Hematopoietic multipotent progenitor cell treated with erythropoietin and hydrocortisone succinate and interleukin-3 and kit ligand, for 6 days (in vitro differentiated cells): Measurements from ENCODE around the gene KIF4A.
A peak's percentile ranks its signal among the peaks of the same experiment; 100 is the strongest.
"Not testable (repeated sequence)": the region's sequence is repeated elsewhere in the genome, so short reads cannot be mapped to it uniquely, and the experiment has no call there.

Experiments
- DNase-seq: peaks from one replicate; pipeline ENCODE4 v3.0.0-alpha.2; 2015

Gene KIF4A

DNA sequence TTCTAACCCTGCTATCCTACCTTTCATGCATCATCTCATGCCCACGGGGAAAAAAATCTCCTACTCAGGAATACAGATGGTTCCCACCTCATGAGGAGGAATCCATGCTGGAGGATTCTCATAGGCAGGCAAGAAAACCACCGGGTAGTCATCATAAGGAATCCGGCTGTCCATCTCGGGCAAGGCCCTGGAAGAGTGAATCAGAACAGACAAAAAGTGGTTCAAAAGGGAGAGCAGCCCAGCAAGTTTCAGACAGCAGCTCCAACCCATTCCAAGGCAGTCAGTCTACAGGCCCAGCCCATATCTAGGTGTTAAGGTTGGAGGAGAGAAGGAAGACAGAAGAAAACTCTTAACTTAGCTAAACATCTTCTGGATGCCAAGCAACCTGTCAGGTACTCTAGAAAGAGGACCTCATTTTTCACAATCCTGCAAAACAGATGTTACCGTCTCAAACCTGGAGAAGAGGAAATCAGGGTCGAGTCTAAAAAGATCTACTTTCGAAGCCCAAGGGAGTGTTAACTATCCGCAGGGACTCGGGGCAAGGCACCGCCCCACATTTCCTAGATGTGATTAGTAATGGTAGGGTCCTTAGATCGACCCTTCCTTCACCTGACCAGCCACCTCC lies 624 bp upstream of the KIF4A start:
- no peak for DNase-seq

DNA sequence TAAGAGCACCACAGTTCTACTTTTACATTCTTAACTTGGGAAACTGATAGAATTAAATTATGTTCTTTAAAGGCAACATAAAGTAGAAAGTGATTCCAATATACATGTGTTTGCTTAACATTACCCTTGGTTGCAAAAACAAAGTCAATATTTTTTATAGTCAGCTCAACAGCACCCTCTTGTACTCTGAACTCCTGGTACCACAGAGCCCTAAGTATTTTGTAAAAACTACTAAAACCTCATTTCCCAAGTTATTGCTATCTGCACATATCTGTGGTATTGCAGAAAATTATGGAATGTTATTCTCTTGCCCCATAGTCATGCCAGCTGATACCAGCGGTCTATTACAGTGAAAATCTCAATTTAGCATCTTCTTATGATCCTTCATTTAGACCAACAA lies 2.9 kb downstream of the KIF4A start:
- no peak for DNase-seq

DNA sequence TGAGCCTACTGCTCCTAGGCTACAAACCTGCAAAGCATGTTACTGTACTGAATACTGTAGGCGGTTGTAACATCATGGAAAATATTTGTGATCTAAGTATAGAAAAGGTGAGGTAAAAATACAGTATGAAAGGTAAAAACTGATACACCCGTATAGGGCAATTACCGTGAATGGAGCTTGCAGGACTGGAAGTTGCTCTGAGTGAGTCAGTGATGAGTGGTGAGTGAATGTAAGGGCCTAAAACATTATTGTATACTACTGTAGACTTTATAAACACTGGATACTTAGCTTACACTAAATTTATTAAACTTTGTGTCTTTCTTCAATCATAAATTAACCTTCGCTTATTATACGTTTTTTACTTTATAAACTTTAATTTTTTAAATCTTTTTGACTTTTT lies 3.7 kb downstream of the KIF4A start:
- no peak for DNase-seq

DNA sequence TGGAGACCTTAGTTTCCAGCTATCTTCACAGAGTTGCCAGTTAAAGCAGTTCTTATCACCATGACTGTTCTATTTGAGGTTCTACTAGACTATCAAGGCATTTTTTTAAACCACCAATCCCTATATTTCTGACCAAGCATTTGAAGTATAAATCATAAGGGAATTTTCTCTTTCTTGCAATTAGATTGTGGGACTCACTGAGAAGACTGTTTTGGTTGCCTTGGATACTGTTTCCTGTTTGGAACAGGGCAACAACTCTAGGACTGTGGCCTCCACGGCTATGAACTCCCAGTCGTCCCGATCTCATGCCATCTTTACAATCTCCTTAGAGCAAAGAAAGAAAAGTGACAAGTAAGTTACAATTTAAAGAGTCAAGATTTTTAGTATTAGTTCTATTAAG lies 11.8 kb downstream of the KIF4A start:
- DNase-seq, result no peak

DNA sequence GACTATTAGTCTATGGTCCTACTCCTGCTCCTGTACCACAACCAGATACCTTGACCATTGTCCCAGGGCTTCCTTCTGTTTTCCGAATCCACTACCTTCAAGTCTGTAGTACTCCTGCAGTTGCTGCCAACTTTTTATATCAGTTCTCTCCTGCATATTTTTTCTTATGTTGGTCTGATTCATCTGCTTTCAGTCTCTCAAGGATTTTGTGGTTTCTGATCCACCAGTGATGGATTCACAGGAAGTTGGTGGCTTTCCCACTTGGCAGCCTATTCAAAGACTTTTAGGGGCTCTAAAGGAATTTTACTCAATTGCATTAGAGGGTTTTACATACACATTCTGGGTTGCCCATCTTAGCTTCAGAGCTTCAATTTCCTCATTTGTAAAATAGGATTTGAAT lies 23.6 kb downstream of the KIF4A start:
- no peak for DNase-seq

DNA sequence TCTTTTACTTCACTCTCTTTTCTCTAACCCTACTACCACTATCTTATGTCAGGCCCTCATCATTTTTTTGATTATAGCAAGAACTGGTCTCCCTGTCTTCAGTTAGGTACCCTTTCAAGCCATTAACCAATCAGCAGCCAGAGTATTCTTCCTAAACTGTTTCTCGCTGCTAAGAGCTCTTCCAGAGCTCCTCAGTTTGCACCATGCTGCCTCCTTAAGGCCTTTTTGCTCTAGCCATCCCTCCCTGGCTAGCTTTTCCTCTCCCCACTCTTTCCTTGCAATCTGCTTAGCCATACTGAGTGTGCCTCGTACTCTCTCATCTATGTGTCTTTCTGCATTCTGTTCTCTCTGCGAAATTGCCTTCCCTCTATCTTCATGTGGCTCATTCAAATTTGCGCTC lies 32.9 kb downstream of the KIF4A start:
- DNase-seq, result no peak

DNA sequence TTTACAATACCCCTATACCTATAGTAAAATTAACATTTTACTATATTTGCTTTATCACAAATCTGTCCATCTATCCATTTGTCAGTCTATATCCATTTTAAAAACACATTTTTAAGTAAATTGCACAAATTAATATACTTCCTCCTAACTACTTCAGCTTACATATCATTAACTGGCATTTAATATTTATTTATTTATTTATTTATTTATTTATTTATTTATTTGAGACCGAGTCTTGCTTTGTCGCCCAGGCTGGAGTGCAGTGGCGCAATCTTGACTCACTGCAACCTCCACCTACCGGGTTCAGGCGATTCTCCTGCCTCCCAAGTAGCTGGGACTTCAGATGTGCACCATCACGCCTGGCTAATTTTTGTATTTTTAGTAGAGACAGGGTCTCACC lies 33.7 kb downstream of the KIF4A start:
- not testable (repeated sequence) for DNase-seq

DNA sequence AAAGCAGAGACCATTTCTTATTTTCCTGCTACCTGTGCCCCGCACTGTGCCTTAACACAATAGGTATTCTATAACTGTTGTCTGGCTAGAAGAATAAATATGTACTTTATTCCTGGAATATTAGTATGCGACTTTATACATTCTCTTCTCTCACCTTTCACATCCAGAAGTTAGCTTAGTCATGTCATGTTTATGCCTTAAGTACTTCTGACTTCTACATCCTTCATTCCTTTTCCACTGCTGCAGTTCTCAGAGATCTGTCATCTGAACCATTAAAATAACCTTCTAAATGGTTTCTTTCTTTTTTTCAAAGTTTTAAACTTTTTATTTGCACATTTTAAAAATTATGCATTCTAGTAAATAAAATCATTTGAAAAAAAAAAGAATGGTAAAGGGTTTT lies 34.4 kb downstream of the KIF4A start:
- DNase-seq, result no peak

DNA sequence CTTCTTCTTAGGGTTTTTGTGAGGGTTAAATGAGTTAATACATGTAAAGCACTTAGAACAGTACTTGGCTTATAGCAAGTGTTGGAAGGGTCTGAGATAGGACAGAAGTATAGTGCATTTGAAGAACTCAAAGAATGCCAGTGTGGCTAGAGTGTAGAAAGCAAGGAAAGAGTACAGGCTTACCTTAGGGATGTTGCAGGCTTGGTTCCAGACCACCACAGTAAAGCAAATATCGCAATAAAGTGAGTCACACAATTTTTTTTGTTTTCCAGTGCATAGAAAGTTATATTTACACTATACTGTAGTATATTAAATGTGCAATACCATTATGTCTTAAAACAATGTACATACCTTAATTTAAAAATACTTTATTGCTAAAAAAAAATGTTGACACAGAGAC lies 41.3 kb downstream of the KIF4A start:
- DNase-seq, result no peak

DNA sequence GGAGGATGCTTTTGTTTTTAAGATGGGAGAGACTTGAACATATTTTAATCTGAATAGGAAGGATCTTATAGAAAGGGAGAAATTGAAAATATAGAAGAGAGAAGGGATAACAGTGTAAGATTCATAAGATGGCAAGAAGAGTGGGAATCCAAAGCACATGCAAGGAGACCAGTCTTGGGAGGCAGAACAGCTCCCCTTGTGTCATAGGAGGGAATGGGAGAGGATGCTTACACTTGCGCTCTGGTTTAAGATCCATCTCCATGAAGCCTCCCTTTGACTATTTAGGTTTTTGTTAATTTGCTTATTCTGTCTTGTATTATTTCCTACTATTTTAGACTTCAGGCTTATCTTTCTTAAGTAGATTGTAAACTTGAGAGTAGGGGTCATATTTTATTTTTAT lies 42.7 kb downstream of the KIF4A start:
- DNase-seq, result peak; percentile 4

DNA sequence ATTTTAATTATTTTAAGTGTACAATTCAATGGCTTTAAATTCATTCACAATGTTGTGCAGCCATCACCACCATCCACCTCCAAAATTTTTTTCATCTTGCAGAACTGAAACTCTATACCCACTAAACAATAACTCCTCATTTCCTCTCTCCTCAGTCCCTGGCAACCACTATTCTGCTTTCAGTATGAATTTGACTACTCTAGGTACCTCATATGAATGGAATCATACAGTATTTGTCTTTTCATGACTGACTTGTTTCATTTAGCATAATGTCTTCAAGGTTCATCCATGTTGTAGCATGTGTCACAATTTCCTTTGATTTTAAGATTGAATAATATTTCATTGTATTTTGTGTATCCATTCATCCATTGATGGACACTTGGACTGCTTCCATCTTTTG lies 46.9 kb downstream of the KIF4A start:
- no peak for DNase-seq

DNA sequence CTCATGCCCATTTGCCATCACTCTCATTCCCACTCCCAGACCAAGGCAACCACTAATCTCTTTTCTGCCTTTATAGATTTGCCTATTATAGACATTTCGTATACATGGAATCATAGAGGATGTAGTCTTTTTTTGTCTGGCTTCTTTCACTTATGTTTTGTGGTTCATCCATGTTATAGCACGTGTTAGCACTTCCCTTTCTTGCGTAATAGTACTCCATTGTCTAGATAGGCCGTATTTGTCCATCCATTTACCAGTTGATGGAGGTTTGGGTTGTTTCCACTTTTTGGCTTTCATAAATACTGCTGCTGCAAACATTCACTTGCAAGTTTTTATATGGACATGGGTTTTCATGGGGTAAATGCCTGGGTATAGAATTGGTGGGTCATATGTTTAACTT lies 48.4 kb downstream of the KIF4A start:
- peak; percentile 11 for DNase-seq

DNA sequence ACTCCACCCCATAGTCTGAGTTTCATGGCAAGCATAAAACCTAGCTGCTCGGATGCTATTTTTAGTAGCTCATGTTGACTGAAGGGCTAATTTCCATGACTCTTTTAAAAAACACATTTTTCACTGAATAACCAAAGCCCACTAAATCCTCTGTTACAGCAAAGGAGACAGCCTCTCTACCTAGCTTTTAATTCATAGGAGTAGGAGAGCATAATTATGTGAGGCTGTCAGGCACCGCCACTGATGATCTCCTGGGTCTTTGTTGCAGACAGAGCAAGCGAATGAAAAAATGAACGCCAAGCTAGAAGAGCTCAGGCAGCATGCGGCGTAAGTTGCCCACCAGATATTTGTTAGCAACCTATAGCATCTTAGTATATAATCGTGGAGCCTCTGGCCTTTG lies 53.5 kb downstream of the KIF4A start:
- DNase-seq, result no peak

DNA sequence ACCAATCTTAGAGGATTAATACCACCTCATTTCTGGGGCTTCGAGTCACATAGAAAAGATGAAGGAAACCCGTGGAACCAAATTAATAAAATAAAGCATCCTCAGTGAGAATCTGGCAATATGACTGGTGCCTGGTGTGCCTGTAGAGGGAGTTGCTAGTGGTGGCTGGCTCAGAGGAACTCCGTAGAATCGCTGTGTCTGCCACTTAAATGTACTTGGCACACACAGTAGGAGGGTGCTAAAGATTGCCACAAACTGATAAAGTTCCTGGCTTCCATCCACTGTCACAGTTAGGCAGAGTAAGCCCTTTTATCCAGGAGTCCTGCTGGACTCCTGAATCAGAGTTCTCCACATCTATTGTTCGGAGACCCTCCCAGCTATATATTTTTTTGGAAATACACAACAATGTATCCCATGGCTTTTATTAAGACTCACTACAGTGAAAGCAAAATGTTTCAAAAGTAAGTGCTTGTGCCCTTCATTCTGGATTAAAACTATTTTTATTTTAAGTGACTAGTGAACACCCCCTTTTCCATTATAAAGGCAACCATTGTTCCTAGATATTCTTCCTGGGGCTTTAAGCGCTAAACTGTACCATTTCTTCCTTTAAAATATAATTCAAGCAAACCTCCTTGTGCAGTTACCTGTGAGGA lies 56.6 kb downstream of the KIF4A start:
- DNase-seq, result no peak

DNA sequence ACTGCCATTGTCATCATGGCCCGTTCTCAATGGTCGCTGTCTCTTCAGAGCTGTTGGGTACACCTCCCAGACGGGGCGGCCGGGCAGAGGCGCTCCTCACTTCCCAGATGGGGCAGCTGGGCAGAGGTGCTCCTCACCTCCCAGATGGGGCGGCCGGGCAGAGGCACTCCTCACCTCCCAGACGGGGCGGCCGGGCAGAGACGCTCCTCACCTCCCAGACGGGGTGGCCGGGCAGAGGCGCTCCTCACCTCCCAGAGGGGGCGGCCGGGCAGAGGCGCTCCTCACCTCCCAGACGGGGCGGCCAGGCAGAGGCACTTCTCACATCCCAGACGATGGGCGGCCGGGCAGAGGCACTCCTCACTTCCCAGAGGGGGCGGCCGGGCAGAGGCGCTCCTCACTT lies 58.9 kb downstream of the KIF4A start:
- DNase-seq, result not testable (repeated sequence)

DNA sequence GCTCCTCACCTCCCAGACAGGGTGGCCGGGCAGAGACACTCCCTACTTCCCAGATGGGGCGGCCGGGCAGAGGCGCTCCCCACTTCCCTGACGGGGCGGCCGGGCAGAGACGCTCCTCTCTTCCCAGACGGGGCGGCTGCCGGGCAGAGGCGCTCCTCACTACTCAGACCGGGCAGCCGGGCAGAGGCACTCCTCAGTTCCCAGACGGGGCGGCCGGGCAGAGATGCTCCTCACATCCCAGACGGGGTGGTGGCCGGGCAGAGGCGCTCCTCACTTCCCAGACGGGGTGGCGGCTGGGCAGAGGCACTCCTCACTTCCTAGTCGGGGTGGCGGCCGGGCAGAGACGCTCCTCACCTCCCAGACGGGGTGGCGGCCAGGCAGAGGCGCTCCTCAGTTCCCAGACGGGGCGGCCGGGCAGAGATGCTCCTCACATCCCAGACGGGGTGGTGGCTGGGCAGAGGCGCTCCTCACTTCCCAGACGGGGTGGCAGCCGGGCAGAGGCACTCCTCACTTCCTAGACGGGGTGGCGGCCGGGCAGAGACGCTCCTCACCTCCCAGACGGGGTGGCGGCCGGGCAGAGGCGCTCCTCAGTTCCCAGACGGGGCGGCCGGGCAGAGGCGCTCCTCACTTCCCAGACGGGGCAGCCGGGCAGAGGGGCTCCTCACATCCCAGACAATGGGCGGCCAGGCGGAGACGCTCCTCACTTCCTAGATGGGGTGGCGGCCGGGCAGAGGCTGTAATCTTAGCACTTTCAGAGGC lies 59.6 kb downstream of the KIF4A start:
- DNase-seq, result not testable (repeated sequence)

DNA sequence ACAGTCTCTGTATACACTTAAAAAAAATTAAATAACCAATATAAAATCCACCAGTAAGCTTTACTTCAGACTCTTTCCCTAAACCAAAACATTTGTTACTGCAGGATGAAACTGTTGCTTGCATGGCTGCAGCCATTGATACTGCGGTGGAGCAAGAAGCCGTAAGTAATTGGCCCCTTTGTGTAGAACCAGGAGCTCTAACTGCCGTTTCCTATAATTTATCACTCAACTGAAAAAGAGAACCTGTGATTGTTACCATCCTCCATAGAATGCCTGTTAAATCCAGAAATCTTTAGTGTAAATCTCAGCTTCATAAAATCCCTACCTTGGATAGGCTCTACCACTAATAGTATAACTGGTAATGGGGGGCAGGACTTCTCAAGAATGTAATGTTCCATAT lies 62.6 kb downstream of the KIF4A start:
- no peak for DNase-seq

DNA sequence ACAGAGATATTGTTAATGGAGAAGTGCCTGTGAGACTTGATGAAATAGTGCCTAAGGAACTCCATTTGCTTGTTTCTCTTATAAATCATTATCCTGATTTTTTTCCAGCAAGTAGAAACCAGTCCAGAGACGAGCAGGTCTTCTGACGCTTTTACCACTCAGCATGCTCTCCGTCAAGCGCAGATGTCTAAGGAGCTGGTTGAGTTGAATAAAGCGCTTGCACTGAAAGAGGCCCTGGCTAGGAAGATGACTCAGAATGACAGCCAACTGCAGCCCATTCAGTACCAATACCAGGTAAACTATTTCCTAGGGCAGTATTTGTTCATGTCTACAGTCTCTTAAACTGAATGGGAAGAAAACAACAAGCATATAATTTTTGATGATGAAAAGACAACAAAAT lies 63.6 kb downstream of the KIF4A start:
- DNase-seq, result no peak

DNA sequence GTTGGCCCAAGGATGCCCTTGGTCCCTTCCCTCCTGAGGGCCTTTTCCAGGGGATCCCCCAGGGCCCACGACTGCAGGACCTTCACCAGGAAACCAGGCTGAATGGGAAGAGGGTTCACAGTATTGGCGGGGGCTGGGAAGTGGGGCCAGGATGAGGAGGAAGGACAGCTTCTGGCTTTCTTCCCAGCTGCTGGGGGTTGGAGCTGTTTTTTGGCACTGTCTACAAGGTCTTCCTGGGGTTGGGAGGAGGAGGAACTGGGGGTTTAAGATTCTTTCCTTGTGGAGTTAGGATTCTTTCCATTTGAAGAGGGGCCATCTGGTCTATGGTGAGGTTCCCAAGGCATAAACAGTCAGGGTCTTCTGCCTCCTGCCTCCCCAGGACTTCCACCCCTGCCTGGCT lies 64.8 kb downstream of the KIF4A start:
- DNase-seq, result no peak

DNA sequence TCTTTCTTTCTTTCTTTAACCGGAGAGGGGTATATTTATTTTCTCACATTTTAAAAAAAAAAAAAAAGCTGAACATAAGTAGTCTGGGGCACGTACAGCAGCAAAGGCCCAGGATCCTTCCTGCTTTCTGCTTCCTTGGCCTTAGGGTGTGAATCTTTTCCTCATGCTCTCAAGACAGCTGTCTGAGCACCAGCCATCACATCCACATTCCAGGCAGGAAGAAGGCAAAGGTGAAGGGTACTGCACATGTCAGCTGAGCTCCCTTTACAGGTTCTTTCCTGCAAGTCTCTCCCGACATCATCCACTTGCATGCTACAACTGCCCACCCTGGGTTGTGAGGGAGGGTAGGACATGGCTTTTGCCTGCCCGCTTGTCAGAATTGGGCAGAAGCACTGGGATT lies 69.6 kb downstream of the KIF4A start:
- DNase-seq, result no peak

DNA sequence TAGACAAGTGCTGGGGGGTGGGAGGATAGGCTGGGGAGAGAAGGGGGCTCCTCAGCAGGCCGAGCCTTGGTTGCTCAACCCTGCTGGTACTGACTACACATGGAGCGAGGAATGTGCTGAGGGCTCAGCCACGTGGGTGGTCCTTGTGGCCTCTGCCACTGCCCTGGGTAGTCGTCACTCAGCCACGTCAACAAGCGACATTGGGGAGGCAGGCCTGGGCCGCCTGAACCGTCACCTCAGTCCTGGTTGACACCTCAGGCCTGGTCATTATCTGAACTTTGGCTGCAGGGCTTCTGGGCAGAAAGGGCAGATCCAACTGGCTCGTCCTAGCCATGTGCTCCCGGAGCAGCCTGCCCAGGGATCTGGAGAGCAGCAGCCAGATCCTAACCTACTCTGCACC lies 70.5 kb downstream of the KIF4A start:
- DNase-seq, result no peak

DNA sequence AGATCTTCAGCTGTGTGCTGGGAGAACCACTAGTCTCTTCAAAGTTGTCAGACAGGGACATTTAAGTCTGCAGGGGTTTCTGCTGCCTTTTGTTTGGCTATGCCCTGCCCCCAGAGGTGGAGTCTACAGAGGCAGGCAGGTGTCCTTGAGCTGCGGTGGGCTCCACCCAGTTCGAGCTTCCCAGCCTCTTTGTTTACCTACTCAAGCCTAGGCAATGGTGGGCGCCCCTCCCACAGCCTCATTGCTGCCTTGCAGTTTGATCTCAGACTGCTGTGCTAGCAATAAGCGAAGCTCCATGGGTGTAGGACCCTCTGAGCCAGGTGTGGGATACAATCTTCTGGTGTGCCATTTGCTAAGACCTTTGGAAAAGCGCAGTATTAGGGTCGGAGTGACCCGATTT lies 78.8 kb downstream of the KIF4A start:
- not testable (repeated sequence) for DNase-seq

DNA sequence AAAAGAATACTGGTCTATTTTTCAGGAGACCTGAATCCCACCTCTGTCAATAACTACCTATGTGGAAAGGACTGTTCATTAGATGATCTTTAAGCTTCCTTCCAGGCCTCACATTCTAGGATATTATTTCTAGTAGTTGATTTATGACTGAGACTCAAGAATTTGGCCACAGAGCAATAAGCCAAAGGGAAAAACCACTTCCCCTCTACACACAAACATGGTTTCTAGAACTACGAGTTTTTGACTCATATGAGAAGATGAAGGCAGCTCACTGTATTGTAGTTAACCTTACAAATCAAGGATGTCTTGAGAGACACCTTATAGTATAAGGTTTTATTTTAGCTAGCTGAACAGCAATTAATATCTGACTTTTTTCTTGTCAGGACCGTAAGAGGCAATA lies 96.3 kb downstream of the KIF4A start:
- no peak for DNase-seq

DNA sequence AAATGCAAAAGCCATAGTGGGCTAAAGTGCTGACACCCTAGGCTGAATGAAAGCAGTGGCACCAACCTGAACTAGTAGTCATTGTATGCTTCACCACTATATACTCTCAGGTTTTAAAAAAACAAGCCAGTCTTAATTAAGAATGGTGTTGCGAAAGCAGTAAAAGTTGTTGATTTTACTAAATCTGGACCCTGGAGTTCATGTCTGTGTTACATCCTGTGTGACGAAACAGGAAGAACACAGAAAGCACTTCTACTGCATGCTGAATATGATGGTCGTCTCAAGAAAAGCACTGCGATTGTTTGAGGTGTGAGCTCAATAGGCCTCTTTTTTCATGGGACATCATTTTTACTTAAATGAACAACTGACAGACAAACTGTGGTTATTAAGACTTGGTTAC lies 109.0 kb downstream of the KIF4A start:
- DNase-seq, result peak; percentile 14

DNA sequence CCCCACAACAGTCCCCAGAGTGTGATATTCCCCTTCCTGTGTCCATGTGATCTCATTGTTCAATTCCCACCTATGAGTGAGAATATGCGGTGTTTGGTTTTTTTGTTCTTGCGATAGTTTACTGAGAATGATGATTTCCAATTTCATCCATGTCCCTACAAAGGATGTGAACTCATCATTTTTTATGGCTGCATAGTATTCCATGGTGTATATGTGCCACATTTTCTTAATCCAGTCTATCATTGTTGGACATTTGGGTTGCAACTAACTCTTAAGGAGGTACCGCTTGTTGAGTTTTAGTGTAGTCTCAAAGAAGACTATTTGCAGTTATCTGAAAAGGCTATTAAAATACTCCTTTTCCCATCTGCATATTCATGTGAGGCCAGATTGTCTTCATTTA lies 110.3 kb downstream of the KIF4A start:
- not testable (repeated sequence) for DNase-seq
